ENCODE data around the gene ASTN2.

GRCh38 chr9:117191504-117192261 lies 223.2 kb downstream of the ASTN2 start:
- TF ChIP-seq CTCF (IDR thresholded peaks at IDR 0.05 in 2 of 3, conservative IDR thresholded peaks at IDR 0.05 in 1 of 3; ENCODE audit: borderline replicate concordance in 1 of 3, insufficient read depth in 1 of 3, low read depth in 2 of 3, low read length in 2 of 3) (no peak), POLR2A (IDR thresholded peaks at IDR 0.05; ENCODE audit: borderline replicate concordance, extremely low read depth, insufficient read depth, insufficient read length) (no peak), RAD21 (IDR thresholded peaks at IDR 0.05; ENCODE audit: low read depth) (no peak), JUND (IDR thresholded peaks at IDR 0.05) (no peak), ZNF274 (IDR thresholded peaks at IDR 0.05; ENCODE audit: low read depth, low read length) (no peak), ATF3 (IDR thresholded peaks at IDR 0.05) (no peak), ZBTB33 (IDR thresholded peaks at IDR 0.05; ENCODE audit: extremely low read depth, insufficient replicate concordance, low read length) (no peak), CEBPB (IDR thresholded peaks at IDR 0.05; ENCODE audit: low read depth) (no peak)
